Ammon's horn (tissue), 1 donor: ENCODE results near the gene CUL9.

Experiments
- DNase-seq: peaks from one replicate; pipeline ENCODE4 v3.0.0-alpha.2; 2016; ENCODE audit warnings: low spot score

The CUL9 gene

DNA sequence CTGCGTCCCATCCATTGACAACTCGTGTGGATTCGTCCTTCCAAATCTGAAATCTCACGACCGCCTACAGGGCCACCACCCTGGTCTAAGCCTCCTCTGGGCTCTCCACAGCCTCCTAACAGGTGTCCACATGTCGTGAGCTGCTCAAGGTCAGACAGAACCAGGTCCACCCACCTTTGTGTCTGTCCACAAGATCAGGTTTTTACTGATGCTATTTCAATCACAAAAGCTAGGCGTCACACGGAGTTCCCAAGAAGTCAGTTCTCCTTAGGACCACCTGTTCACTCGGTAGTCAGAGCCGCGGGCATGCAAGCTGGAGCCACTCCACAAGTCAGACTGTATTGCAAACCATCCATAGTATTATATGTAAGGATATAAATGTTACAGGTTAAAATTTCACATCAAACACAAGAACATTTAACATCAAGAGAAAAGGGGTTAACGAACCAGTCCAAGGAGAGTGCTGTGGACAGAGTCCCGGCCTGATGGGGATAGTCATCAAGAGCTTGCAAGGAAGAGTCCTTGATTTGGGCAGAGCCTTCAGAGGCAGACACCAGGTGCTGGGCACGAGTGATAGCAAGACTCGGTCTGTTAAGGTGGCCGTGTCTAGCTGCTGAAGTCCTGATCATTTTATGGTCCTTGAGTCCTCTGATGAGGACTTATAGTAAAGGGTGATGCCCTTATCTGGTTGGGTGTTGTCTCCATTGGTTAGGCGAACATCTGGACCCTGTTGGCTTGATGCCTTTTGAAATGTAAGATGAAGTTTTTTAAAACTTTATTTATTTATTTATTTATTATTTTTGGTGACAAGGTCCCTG lies 48.0 kb downstream of the CUL9 start:
- no peak for DNase-seq

DNA sequence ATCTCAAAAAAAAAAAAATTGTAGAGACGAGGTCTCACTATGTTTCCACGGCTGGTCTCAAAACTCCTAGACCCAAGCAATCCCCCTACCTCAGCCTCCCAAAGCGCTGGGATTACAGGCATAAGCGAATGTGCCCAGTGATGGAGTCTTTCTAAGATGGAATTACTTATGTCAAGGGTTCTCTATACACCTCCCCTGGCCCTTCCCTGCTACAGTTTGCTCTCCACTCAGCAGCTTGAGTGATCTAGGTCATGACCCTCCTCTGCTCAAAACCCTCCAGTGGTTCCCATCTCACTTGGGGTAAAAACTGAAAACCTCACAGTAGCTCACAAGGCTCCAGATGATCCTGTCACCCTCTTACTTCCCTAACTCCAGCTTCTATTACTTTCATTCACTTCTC lies 49.1 kb downstream of the CUL9 start:
- DNase-seq: no peak

DNA sequence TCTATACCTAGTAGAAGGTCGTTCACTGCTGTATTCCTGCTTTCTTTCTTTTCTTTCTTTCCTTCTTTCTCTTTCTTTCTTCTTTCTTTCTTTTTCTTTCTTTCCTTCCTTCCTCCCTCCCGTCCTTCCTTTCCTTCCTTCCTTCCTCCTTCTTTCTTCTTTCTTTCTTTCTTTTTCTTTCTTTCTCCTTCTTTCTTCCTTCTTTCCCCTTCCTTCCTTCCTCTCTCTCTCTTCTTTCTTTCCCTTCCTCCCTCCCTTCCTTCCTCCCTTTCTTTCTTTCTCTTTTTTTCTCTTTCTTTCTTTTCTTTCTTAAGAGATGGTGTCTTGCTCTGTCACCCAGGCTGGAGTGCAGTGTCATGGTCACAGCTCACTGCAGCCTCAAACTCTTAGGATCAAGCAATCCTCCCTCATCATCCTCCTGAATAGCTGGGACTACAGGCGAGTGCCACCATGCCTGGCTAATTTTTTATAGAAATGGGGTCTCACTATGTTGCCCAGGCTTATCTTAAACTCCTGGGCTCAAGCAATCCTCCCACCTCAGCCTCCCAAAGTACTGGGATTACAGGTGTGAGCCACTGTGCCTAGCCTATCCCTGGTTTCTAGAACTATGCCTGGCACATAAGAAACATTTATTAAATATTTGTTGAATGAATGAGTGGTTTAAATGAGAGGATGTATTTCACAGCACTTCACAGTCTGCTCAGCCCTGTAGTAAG lies 49.9 kb downstream of the CUL9 start:
- no peak for DNase-seq

DNA sequence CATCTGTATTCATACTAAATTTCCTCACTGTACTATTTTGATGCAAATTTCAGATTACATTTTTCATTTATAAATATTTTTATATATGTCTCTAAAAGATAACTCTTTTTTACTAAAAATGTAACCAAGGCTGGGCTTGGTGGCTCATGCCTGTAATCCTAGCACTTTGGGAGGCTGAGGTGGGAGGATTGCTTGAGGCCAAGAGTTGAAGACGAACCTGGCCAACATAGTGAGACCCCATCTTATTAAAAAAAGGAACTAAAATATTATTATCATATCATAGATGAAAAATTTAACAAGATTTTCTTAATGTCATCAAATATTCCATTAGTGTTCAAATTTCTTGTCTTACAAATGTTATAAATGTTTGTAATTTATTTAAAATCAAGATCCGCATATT lies 53.8 kb downstream of the CUL9 start:
- no peak for DNase-seq

DNA sequence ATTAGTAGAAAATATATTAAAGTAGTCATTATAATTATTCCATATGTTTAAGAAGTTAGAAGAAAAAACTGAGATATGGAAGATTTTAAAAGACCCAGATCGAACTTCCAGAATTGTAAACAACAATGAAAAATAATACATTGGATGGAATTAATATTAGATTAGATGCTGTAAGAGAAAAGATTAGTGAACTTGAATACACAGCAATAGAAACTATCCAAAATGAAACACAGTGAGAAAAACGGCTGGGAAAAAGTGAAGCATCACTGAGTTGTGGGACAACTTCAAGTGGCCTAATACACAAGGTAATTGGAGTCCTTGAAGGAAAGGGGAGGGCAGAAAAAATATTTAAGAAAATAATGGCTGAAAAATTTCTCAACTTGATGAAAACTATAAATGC lies 57.1 kb downstream of the CUL9 start:
- no peak for DNase-seq

DNA sequence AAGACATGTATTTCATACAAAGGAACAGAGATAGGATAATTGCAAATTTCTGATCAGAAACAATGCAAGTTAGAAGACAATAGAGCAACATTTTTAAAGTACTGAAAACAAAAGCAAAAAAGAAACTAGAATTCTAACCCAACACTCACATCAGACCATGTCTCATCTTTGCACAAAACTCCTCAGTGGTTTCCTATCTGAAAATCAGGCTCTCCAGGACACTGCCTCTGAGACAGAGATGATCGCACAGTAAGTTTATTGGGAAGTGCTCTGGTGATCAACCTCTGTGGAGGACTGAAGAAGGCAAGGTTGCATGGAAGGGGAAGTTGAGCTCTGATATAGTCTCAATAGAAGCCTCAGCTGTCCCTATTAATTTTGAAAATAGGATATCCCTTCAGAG lies 59.0 kb downstream of the CUL9 start:
- DNase-seq: no peak

DNA sequence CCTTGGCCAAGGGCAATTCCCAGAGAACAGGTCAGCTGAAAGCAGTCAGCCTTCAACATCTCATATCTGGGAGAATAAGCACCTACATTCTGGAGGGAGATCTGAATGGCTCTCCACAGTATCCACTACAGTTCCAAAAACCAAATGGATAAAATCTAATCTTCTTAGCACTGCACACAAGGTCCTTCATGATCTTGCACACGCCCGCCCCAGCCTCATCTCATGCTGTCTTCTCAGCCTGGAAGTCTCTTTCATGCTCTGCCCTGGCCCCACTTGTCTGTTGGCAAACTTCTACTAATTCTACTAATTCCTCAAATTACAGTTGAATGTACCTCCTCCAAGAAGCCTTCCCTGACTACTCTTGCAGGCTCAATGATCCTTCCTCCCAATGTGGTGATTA lies 59.5 kb downstream of the CUL9 start:
- DNase-seq: no peak

DNA sequence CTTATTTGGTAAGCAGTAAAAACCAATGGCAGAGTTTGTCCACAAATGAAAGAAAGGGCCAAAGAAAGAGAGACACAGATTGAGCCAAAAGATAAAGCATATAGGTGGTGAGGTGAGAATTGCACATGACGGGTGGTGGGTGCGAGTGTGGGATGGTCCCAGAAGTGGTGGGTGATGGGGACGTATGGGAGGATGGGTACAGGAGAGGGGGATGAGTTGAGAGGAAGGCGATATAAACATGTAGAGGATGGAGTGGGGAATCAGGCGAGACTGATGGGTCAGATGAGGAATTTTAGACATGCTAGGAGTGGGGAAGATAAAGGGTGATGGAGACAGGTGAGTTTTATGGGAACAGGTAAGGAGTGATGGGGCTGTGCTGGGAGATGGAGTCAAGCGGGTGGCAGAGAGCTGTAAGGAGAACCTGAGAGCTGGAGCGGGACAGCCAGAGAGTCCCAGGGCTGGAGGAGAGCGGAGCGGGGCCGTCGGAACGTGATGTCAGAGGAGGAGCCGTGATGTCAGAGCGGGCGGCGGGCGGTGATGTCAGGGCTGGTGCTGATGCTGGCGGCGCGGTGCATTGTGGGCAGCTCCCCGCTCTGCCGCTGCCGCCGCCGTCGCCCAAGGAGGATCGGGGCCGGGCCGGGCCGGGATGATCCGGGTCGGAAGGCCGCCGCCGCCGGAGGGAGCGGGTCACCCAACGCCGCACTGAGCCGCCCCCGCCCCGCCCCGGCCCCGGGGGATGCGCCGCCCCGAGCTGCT lies 61.1 kb downstream of the CUL9 start, which contains the start of gene TTBK1:
Gene TTBK1 (plus strand): TSS at position 574 of the 756 bp plus-strand sequence. CDS start 3,180 bp downstream, outside the sequence.
- peak; percentile 70 for DNase-seq

DNA sequence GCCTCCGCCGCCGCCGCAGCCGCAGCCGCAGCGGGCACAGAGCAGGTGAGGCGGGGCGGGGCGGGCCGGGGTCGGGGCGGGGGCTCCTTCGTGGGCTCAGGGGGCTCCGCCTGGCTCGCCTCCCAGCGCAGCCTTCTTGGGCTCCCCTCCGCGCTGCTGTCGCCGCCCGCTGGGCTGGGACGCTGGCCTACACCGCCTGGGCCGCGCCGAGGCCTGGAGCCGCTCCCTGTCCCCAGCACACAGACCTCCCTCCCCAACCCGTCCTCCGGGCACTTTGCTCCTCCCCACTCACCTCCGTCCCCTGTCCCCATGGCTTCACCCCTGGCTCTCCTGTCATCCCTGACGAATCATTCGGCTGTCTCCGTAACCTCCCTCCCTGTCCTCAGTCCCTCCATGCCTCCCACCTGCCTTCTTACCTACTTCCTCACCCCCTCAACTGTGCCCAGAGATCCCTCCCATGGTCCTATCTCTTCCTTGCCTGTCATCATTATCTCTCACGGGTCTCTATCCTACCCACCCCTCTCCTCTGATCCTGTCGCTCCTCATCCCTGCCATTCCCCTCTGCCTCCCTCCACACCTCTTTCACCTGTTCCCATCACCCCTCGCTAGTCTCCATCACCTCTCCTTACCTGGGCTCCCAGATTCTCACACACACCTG lies 61.8 kb downstream of the CUL9 start:
- no peak for DNase-seq

DNA sequence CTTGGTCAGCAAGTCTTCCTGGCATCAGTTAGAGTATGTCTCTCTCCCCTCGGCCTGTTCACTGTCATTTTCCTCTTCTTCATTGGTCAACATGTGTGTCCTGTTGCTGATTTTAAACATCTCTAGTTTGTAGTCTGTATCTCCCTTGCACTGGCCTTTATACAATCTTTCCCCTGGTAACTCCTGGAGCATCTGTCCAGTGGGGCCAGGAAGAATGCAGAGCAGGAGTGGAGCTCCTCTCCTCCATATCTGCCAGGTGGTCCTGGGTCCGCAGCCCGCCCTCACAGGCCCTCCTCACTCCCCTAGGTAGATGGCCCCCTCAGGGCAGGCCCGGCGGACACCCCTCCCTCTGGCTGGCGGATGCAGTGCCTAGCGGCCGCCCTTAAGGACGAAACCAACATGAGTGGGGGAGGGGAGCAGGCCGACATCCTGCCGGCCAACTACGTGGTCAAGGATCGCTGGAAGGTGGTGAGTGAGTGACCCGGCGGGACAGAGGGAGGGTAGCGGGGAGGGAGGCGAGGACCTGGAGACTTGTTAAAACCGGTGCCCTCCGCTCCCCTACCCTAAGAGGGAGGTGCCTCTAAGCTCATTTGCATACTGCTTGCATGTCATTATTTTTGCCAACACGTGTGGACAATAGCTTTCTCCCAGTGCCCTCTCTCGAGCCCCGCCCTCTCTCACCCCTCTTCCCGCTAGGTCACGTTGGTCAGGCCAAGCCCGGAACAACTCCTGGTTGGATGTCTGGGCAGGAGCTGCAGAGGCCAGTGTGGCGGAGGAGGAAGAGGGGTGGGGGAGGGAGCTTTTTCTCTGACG lies 64.5 kb downstream of the CUL9 start:
- peak; percentile 86 for DNase-seq

DNA sequence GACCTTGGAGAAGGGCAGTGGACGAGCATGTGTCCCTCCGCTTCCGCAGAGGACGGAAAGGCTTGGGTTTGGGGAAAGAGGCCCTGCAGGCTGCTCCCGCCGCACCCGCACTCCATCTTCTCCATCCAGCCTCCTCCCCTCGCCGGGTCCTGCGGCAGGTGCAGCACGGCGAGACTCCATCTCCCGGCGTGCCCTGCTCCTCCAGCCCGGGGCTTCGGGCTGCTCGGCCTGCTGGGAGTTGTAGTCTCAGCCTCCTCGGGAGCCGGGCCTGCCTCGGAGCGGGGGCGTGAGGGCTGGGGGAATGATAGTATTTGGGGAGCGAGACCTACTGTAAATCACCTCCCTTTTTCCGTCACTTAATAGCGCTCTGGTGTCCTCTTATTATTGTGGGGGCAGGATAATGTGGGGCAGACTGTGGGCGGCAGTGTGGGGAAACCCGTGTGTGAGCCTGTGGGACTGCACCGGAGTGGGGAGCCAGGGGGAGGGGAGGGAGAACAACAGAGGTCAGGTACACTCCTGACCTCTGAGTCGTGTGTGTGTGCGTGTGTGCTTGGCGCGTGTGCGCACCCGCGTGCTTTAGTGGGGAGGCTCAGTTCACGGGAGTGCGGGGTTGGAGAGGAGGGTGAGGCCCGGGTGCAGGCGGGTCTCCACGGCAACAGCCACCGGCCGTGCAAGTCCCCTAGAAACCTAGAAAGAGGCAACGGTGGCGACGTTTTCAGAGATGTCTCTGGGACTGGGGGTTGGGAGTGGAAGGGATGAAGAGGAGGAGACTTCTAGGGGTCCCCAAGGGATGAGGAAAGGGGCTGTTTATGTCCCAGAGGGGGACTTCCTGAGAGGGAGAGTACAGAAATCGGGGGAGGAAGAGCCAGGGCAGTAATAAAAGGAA lies 65.4 kb downstream of the CUL9 start:
- DNase-seq: peak; percentile 90

DNA sequence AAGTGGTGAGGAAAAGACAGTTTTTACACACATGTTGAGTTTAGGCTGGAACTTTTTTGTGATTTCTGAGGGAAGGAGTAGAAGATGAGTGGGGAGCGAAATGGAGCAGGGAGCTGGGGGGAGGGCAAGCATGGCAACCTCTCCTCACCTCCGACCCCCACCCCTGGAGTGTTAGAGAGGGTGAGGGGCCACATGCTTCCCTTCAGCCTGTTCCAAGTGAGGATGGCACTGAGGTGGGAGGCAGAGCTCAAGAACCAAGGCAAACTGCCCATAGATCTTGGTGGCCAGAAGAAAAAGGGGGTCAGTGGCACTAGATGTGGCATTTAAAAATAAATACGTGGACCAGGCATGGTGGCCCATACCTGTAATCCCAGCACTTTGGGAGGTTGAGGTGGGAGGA lies 66.1 kb downstream of the CUL9 start:
- DNase-seq: no peak

DNA sequence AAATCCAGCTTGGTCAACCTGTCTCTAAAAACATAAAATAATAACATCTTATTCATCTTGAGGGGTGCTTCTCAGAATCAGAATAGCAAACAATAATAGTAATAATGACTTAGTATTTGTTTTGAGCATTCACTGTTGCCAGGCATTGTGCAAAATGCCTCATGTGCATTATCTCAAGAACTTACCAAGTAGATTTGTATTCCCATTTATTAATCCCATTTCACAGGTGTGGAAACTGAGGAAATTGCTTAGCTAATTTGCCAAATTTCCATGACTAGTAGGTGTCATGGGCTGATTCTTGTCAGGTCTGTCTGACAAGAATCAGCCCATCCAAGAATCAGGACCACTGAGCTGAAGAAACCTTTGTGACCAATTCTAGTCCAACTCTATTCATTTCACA lies 66.8 kb downstream of the CUL9 start:
- no peak for DNase-seq

DNA sequence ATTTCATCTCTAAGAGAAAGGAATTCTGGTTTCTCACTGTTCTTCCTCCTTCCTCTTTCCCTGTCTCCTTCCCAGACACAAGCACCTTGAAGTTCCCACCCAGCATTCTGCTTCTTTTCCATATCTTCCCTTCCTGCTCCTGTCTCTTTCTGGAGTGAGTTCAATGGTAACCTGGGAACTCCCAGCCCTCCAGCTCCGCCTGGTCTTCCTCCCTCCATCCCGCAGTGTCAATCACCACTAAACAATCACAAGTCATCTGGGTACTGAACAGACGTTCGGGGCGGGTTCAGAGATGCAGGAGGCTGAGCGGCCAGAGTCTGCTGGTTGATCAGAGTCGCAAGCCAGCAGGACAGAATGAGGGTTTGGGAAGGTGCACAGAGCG lies 69.0 kb downstream of the CUL9 start:
- no peak for DNase-seq

DNA sequence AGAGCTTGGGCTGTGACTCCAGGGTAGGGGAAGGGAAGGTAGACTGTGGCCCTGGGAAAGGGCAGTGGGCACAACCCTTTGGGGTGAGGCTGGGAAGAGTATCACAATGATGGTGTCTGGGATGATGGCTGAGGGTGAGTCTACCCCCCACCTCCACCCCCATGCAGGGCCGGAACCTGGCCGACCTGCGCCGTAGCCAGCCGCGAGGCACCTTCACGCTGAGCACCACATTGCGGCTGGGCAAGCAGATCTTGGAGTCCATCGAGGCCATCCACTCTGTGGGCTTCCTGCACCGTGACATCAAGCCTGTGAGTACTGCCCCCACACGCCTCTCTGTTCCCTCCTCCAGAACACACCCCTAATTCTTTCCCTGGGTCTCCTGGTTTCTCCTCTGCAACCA lies 71.4 kb downstream of the CUL9 start:
- no peak for DNase-seq

DNA sequence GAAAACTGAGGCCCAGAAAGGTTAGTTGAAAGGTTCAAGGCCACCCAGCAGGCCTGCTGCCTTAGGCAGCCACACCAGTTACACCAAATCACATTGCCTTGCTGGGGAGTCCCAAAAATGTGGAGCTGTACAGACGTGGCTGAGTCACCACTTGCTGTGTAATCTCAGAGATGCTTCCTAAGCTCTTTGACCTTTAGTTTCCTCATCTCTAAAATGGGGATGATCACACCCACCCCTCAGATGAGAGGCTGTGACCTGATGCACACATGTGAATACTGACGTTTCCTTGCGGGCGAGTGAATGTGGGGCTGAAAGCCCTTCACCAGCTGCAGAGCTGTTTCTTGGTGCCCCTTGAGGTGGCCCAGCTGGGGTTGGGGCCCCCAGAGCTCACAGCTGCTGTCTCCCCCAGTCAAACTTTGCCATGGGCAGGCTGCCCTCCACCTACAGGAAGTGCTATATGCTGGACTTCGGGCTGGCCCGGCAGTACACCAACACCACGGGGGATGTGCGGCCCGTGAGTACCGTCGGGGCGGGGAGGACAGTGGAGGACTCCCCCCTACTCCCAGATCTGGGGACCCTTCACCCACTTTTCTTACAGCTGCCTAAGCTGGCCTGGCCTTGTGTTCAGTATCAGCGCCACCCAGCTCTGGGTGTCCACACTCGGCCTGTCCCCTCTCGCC lies 72.3 kb downstream of the CUL9 start:
- DNase-seq: no peak

DNA sequence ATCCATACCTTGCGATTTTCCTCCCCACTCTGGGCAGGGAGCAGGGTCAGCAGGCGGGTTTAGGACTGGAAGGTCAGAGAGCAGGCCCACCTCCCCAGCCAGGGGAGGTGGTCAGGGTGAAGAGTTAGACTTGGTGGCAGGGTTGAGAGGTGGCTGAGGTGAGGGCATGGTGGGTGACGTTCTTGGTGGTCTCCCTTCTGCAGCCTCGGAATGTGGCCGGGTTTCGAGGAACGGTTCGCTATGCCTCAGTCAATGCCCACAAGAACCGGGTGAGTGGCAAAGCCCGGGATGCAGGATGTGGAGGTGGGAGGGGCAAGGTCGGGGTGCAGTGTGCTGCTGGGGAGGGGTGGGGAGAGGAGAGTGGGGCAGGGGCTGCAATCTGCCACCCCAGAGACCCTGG lies 72.8 kb downstream of the CUL9 start:
- no peak for DNase-seq

DNA sequence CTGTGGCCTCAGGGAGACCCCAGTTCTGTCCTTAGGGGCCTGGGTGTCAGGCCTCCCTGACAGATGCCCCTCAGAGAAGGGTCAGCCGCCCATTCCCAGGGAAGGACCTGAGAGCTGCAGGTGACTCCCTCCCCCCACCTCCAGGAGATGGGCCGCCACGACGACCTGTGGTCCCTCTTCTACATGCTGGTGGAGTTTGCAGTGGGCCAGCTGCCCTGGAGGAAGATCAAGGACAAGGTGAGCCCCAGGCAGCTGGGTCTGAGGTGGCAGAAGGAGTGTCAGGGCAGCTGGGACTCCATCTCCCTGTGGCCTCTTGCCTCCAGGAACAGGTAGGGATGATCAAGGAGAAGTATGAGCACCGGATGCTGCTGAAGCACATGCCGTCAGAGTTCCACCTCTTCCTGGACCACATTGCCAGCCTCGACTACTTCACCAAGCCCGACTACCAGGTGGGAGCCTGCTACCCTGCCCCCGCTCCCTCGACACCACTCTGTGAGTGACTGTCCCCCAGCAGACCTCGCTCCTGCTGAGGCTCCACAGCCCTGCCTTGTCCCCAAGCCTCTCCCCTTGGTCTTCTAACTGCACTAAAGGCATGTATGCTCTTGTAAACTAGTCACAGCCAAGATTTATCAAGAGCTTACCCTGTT lies 73.5 kb downstream of the CUL9 start:
- no peak for DNase-seq

DNA sequence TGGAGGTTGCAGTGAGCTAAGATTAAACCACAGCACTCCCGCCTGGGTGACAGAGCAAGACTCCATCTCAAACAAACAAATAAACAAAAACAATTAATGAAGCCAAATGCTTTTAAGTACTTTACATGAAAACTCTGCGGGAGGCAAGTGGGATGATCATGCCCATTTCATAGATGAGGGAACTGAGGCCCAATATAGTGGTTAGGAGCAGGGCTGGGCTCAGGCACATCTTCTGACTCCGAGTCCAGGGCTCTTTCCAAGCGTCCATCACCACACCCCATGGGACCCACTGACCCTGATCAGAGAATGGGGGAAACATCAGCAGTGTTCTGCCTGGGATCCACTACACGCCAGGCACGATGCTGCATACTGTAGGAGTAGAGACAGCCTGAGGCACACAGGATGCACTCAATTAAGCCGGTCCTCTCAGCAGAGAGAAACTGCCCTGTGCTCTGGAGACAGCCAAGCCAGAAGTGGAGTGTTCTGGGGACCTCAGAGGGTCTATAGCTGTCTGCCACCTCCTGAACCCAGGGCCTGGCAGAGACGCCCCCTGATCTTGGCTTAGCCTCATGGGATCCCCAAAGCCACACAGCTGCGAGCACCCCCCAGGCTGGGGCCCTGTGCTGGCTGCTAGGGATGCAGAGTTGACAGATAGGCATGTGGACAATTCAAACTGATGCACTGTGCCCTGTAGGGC lies 74.8 kb downstream of the CUL9 start:
- no peak for DNase-seq
